Measurements from ENCODE around the gene ADAM15.

ADAM15 gene

DNA sequence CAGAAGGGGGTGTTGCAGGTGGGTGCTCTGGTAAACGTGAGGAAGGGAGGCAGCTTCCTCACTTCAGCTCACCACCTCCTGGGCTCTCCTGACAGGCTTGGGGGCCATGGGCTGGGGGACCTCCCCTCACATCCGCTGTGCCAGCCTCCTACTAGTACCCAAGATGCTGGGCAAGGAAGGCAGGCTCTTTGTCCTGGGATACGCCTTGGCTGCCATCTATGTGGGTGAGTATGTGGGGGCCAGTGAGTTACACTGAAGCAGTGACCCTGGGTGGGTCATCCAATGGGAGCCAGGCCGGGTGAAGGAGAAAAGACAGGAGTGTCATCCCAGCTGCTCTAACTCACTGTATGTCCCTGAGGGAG, 11.8 kb upstream of the ADAM15 start:
- TF ChIP-seq, protein P1, sequence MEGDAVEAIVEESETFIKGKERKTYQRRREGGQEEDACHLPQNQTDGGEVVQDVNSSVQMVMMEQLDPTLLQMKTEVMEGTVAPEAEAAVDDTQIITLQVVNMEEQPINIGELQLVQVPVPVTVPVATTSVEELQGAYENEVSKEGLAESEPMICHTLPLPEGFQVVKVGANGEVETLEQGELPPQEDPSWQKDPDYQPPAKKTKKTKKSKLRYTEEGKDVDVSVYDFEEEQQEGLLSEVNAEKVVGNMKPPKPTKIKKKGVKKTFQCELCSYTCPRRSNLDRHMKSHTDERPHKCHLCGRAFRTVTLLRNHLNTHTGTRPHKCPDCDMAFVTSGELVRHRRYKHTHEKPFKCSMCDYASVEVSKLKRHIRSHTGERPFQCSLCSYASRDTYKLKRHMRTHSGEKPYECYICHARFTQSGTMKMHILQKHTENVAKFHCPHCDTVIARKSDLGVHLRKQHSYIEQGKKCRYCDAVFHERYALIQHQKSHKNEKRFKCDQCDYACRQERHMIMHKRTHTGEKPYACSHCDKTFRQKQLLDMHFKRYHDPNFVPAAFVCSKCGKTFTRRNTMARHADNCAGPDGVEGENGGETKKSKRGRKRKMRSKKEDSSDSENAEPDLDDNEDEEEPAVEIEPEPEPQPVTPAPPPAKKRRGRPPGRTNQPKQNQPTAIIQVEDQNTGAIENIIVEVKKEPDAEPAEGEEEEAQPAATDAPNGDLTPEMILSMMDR (IDR thresholded peaks at IDR 0.05; ENCODE audit: borderline replicate concordance, insufficient read depth, low read depth, low read length), result no peak
- H3K4me3 ChIP-seq (ENCODE audit: low read depth, low read length), result no peak overlapping the region

DNA sequence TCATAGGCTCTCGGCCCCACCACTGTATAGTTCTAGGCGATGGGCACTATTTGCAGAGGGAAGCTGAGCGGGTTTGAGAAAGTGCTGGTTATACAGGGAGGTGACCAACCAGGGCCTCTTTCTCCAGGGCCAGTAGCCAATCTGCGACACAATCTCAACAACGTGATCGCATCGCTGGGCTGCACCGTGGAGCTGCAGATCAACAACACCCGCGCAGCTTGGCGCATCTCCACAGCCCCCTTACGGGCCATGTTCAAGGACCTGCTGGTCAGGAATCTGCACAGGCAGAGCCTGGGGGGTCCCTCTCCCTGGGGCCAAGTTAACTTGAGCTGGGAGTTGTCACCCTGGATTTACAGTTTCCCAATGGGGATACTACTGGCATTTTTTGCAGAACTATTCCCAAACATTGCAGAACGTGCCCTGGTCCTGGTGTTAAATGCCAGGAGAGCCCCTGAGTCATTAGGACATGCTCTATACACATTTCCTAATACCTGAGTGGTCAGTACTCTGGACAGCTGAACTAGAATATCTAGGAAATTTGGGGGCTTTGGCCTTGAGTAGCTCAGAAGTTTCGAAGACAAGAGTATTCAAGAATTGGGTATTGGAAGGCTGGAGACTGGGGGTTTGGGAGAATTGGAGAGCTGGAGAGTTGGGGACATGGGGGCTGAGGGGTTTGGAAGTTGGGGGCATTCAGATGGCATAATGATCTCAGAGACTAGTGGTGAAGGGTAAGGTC, 10.6 kb upstream of the ADAM15 start:
- TF ChIP-seq, protein P1 (IDR thresholded peaks at IDR 0.05; ENCODE audit: borderline replicate concordance, insufficient read depth, low read depth, low read length), result no peak
- no peak overlapping the region for H3K4me3 ChIP-seq (ENCODE audit: low read depth, low read length)

DNA sequence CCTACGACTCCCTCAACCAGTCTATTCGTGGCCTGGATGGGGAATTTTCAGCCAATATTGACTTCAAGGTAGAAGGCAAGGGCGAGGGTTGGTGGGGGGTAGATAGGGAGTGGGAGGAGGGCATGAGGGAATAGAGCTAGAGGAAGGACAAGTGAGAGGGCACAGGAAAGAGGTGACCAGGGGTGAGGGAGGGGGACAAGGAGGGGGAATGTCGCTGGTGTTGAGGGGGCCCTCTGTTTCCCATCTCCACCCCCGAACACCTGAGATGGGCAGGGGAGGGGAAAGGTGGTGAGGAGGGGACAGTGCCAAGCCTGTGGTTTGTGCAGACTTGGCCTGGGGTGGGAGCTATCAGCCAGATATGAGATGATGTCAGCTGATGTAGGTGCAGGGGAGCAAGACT, 8.3 kb upstream of the ADAM15 start:
- TF ChIP-seq, protein P1 (IDR thresholded peaks at IDR 0.05; ENCODE audit: borderline replicate concordance, insufficient read depth, low read depth, low read length), result no peak
- no peak overlapping the region for H3K4me3 ChIP-seq (ENCODE audit: low read depth, low read length)

DNA sequence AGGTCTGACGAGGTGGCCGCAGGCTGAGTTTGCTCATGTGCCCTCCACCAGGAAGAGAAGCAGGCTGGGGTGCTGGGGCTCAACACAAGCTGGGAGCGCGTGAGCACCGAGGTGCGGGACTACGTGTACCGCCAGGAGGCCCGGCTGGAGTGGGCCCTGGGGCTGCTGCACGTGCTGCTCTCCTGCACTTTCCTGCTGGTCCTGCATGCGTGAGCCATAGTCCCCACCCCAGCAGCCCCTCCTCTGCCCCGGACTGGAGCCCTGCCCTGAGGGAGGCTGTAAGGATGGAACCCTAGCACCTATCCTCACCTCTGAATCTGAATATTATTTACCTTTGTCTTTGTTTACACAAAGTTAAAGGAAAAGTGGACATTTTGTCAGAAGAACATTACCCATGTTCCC, 7.8 kb upstream of the ADAM15 start:
- TF ChIP-seq, protein P1 (IDR thresholded peaks at IDR 0.05; ENCODE audit: borderline replicate concordance, insufficient read depth, low read depth, low read length), result no peak

DNA sequence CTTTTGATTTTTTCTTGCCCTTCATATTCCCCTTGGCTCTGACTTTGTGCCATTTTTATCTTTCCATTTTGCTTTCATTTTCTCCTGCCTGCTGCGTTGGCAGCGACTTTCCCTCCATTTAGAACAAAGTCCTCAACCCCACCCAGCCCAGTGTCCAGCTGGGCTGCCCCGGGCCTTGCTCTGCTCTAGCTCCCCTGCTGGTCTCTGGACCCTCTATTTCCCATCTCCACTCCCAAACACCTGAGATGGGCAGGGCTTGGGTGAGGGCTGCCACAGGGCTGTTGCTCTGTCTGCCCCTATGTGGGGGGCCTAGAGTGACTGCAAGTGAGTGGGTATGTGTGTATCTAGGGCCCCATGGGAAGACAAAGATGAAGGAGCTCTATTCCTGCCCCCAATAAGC, 7.3 kb upstream of the ADAM15 start:
- TF ChIP-seq, protein P1 (IDR thresholded peaks at IDR 0.05; ENCODE audit: borderline replicate concordance, insufficient read depth, low read depth, low read length), result no peak

More for the DNA sequence above, 7.8 kb upstream of the ADAM15 start:
- H3K4me3 ChIP-seq (ENCODE audit: low read depth, low read length), result no peak overlapping the region

GRCh38 chr1:155044365-155044764, 6.8 kb upstream of the ADAM15 start:
- H3K4me3 ChIP-seq (ENCODE audit: low read depth, low read length), result no peak overlapping the region
- TF ChIP-seq, protein P1 (IDR thresholded peaks at IDR 0.05; ENCODE audit: borderline replicate concordance, insufficient read depth, low read depth, low read length), result no peak

More for the DNA sequence above, 7.3 kb upstream of the ADAM15 start:
- H3K4me3 ChIP-seq (ENCODE audit: low read depth, low read length), result no peak overlapping the region
